Neural progenitor cell (in vitro differentiated cells): ENCODE results near the gene SPAG16.

ENCODE experiments used
- EZH2 ChIP-seq: fragments of 200-600 bp; sonication (generic); IDR thresholded peaks from 2 replicates; pipeline ENCODE4 v1.6.1; 2017; ENCODE audit warnings: antibody characterized with exemption, mild to moderate bottlenecking, moderate library complexity
- EZH2phosphoT487 ChIP-seq: fragments of 200-600 bp; sonication (generic); IDR thresholded peaks from 2 replicates; pipeline ENCODE4 v1.6.1; 2017; ENCODE audit warnings: antibody characterized with exemption
- TF ChIP-seq, protein P1 (sequence below): fragments of 200-600 bp; sonication (generic); IDR thresholded peaks from 2 replicates; pipeline ENCODE4 v1.5.1; 2017; ENCODE audit warnings: antibody characterized with exemption, mild to moderate bottlenecking

DNA sequence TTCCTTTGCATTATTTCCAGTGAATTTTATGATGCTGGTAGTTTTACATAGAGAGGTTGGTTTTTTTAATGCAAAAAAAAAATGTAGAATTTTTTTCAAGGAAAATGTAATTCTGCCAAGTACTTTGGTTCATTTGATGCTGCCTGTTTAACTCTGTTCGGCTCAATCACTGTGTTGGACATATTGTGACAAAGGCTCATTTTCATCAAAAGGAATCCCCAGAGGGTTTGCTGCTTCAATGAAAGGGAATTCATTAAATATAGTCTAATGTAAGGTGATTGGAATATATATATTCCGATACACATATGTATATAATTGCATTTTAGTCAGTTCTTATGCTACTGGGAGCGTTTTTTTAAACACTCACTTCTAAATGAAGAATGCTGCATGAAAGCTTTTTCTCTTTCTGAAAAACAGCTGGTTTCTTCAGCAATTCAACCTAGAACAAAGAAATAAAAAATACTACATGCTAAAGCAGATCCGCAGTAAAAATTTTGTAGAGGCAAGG, 812.0 kb downstream of the SPAG16 start:
- TF ChIP-seq EZH2phosphoT487 = no peak
- TF ChIP-seq, protein P1, sequence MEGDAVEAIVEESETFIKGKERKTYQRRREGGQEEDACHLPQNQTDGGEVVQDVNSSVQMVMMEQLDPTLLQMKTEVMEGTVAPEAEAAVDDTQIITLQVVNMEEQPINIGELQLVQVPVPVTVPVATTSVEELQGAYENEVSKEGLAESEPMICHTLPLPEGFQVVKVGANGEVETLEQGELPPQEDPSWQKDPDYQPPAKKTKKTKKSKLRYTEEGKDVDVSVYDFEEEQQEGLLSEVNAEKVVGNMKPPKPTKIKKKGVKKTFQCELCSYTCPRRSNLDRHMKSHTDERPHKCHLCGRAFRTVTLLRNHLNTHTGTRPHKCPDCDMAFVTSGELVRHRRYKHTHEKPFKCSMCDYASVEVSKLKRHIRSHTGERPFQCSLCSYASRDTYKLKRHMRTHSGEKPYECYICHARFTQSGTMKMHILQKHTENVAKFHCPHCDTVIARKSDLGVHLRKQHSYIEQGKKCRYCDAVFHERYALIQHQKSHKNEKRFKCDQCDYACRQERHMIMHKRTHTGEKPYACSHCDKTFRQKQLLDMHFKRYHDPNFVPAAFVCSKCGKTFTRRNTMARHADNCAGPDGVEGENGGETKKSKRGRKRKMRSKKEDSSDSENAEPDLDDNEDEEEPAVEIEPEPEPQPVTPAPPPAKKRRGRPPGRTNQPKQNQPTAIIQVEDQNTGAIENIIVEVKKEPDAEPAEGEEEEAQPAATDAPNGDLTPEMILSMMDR = no peak
- no peak for TF ChIP-seq EZH2
